Ishikawa (cell line): Measurements from ENCODE around the gene AGAP3.

ENCODE experiments used
- CEBPB ChIP-seq: IDR thresholded peaks from 2 replicates; pipeline ENCODE4 v1.6.1; 2012
- CREB1 ChIP-seq: IDR thresholded peaks from 2 replicates; pipeline ENCODE4 v1.6.1; 2012; ENCODE audit warnings: low read depth
- EGR1 ChIP-seq: IDR thresholded peaks from 2 replicates; pipeline ENCODE4 v1.6.1; 2012
- EP300 ChIP-seq: IDR thresholded peaks from 2 replicates; pipeline ENCODE4 v1.6.1; 2012; ENCODE audit warnings: borderline replicate concordance
- FOXM1 ChIP-seq: IDR thresholded peaks from 2 replicates; pipeline ENCODE4 v1.6.1; 2012; ENCODE audit warnings: low read depth, borderline replicate concordance
- MAX ChIP-seq: IDR thresholded peaks from 2 replicates; pipeline ENCODE4 v1.6.1; 2012
- NFIC ChIP-seq: IDR thresholded peaks from 2 replicates; pipeline ENCODE4 v1.6.1; 2012
- TAF1 ChIP-seq: IDR thresholded peaks from 2 replicates; pipeline ENCODE4 v1.6.1; 2012; ENCODE audit warnings: low read depth, mild to moderate bottlenecking
- YY1 ChIP-seq: IDR thresholded peaks from 2 replicates; pipeline ENCODE4 v1.6.1; 2012; ENCODE audit warnings: low read depth
- TF ChIP-seq, protein P1 (sequence below): IDR thresholded peaks from 2 replicates; pipeline ENCODE4 v1.6.1; 2012; ENCODE audit warnings: low read depth, mild to moderate bottlenecking

DNA sequence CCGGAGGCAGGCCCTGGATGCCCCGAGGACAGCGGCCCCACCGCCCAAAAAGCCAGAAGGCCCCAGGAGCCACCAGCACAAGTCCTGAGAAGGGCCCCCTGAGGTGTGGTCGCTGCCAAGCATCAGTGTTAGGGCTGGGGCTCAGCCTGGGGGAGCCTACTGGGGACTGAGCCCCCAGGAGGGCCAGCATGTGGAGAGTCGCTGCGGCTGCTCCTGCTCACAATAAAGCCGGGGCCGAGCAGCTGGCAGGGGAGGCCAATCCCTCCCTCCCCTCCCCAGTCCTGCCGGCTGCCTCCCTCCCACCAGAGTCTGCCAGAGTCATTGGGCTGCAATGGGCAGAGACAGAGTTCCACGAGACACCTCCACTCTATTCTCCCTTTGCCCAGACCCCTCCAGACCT, 41.0 kb upstream of the AGAP3 start:
- TF ChIP-seq CEBPB (no peak), CREB1 (no peak), YY1 (no peak), NFIC (no peak), FOXM1 (no peak), MAX (no peak), EGR1 (no peak), EP300 (no peak), TAF1 (no peak)
- TF ChIP-seq, protein P1, sequence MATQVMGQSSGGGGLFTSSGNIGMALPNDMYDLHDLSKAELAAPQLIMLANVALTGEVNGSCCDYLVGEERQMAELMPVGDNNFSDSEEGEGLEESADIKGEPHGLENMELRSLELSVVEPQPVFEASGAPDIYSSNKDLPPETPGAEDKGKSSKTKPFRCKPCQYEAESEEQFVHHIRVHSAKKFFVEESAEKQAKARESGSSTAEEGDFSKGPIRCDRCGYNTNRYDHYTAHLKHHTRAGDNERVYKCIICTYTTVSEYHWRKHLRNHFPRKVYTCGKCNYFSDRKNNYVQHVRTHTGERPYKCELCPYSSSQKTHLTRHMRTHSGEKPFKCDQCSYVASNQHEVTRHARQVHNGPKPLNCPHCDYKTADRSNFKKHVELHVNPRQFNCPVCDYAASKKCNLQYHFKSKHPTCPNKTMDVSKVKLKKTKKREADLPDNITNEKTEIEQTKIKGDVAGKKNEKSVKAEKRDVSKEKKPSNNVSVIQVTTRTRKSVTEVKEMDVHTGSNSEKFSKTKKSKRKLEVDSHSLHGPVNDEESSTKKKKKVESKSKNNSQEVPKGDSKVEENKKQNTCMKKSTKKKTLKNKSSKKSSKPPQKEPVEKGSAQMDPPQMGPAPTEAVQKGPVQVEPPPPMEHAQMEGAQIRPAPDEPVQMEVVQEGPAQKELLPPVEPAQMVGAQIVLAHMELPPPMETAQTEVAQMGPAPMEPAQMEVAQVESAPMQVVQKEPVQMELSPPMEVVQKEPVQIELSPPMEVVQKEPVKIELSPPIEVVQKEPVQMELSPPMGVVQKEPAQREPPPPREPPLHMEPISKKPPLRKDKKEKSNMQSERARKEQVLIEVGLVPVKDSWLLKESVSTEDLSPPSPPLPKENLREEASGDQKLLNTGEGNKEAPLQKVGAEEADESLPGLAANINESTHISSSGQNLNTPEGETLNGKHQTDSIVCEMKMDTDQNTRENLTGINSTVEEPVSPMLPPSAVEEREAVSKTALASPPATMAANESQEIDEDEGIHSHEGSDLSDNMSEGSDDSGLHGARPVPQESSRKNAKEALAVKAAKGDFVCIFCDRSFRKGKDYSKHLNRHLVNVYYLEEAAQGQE = no peak
